PC-9 (cell line): ENCODE results near the gene WDR37. TPM values are rescaled to one million over a fixed set of nuclear protein-coding genes. Genes with fewer than 3 reads are reported as not detected.

Experiments used
- BruUV-seq: library from RNA; stranded (reverse); fragments of 400-500 nt; replicated peaks from 2 replicates; lab custom pipeline; 2021; lab: Mats Ljungman, UMichigan
- CTCF ChIA-PET: fragments of 300-600 bp; sonication (Branson Sonifier 250); formaldehyde crosslinking; loops from one replicate; lab custom pipeline; 2022; ENCODE audit warnings: antibody characterized with exemption; lab: Charles Lee
- POLR2A ChIA-PET: fragments of 300-600 bp; sonication (Branson Sonifier 250); formaldehyde crosslinking; loops from one replicate; lab custom pipeline; 2022; ENCODE audit warnings: antibody characterized with exemption; ENCODE audit not compliant: unreplicated experiment; lab: Charles Lee
- DNase-seq, 2 experiments: peaks; one replicate each; pipeline versions ENCODE4 v3.0.0 to v3.0.0-alpha.2; 2015 to 2022; ENCODE audit warnings: mixed read lengths in 1 of 2
- H2AFZ ChIP-seq: fragments of 200-600 bp; sonication (generic); 2 replicates; pipeline ENCODE4 v1.8.1; 2017; ENCODE audit warnings: antibody characterized with exemption
- H3F3A ChIP-seq: fragments of 200-600 bp; sonication (generic); 2 replicates; pipeline ENCODE4 v1.8.1; 2017; ENCODE audit warnings: antibody characterized with exemption, mild to moderate bottlenecking, low read depth; ENCODE audit not compliant: insufficient read depth
- H3K27ac ChIP-seq: fragments of 200-600 bp; sonication (generic); 2 replicates; pipeline ENCODE4 v1.6.1; 2016; ENCODE audit warnings: mixed run types
- H3K27me3 ChIP-seq: fragments of 200-600 bp; sonication (generic); 2 replicates; pipeline ENCODE4 v1.6.1; 2016; ENCODE audit warnings: low read depth, mixed run types; ENCODE audit not compliant: insufficient read depth
- H3K36me3 ChIP-seq: fragments of 200-600 bp; sonication (generic); 2 replicates; pipeline ENCODE4 v1.6.1; 2016; ENCODE audit warnings: low read depth, mixed run types
- H3K4me1 ChIP-seq: fragments of 200-600 bp; sonication (generic); replicated peaks from 2 replicates; pipeline ENCODE4 v1.6.1; 2016; ENCODE audit warnings: mixed run types; ENCODE audit not compliant: insufficient read depth
- H3K4me2 ChIP-seq: fragments of 200-600 bp; sonication (generic); 2 replicates; pipeline ENCODE4 v1.6.1; 2017; ENCODE audit warnings: mixed run types
- H3K4me3 ChIP-seq: fragments of 200-600 bp; sonication (generic); 2 replicates; pipeline ENCODE4 v1.6.1; 2016; ENCODE audit warnings: mixed run types
- H3K79me2 ChIP-seq: fragments of 200-600 bp; sonication (generic); 2 replicates; pipeline ENCODE4 v1.6.1; 2017; ENCODE audit warnings: low read depth, mixed run types
- H3K9me2 ChIP-seq: fragments of 200-600 bp; sonication (generic); 2 replicates; pipeline ENCODE4 v1.8.1; 2017; ENCODE audit warnings: mild to moderate bottlenecking; ENCODE audit not compliant: insufficient read depth
- H3K9me3 ChIP-seq: fragments of 200-600 bp; sonication (generic); 2 replicates; pipeline ENCODE4 v1.8.1; 2016; ENCODE audit warnings: low read depth; ENCODE audit not compliant: insufficient read depth
- H4K20me1 ChIP-seq: fragments of 200-600 bp; sonication (generic); 2 replicates; pipeline ENCODE4 v1.8.1; 2017; ENCODE audit not compliant: insufficient read depth
- EZH2 ChIP-seq: fragments of 200-600 bp; sonication (generic); IDR thresholded peaks from 2 replicates; pipeline ENCODE4 v1.8.0; 2017; ENCODE audit warnings: antibody characterized with exemption, low read depth
- intact Hi-C: fragments of 100-400 bp; cut with micrococcal nuclease; formaldehyde crosslinking; loops from one replicate; pipeline ENCODE4 v1.10.0; 2022; ENCODE audit not compliant: unreplicated experiment
- total RNA-seq: library from RNA; stranded (reverse); gene quantifications from 2 replicates; pipeline ENCODE4 v1.2.3, GENCODE V29; 2021
- TF ChIP-seq, protein P1 (sequence below): fragments of 200-600 bp; sonication (generic); conservative IDR thresholded peaks from 2 replicates; pipeline ENCODE4 v1.6.1; 2017; ENCODE audit warnings: mixed run types, antibody characterized with exemption, mild to moderate bottlenecking, moderate library complexity

Gene WDR37
- total RNA-seq, 1 experiment from 2014 or later, result 12.3 TPM

DNA sequence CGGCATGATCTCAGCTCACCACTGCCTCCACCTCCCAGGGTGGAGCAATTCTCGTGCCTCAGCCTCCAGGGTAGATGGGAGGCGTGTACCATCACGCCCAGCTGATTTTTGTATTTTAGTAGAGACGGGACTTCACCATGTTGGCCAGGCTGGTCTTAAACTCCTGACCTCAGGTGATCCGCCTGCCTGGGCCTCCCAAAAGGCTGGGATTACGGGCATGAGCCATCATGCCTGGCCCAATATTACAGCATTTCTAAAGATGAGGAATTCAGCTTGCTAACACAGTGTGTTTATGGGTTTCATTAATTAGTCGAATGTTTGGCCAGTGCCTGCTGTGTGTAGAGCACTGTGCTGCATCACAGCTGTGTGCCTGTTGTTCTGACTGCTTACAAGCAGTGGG, 3.7 kb downstream of the WDR37 start:
- intact Hi-C loops, result no loop called here
- Histone ChIP-seq H3K4me3 (no peak overlapping the region), H3K27ac (no peak overlapping the region), H3K9me2 (no peaks in the 10 kb centered on the region), H3K36me3 (no peaks in the 10 kb centered on the region), H3K4me1 (peaks cover 13% of the 10 kb centered on the region), H3K79me2 (peaks cover 57% of the 10 kb centered on the region), H3K9me3 (no peaks in the 10 kb centered on the region), H3K4me2 (no peak overlapping the region), H3K27me3 (no peaks in the 10 kb centered on the region), H4K20me1 (0 out of 2 replicates have a peak, but pooled peaks cover 6% of the 10 kb centered on the region), H3F3A (peaks cover 11% of the 10 kb centered on the region; the same call in 1 of the 2 replicates), H2AFZ (no peak overlapping the region)
- no TSS peak for BruUV-seq
- CTCF ChIA-PET, result no interaction called here
- TF ChIP-seq, protein P1, sequence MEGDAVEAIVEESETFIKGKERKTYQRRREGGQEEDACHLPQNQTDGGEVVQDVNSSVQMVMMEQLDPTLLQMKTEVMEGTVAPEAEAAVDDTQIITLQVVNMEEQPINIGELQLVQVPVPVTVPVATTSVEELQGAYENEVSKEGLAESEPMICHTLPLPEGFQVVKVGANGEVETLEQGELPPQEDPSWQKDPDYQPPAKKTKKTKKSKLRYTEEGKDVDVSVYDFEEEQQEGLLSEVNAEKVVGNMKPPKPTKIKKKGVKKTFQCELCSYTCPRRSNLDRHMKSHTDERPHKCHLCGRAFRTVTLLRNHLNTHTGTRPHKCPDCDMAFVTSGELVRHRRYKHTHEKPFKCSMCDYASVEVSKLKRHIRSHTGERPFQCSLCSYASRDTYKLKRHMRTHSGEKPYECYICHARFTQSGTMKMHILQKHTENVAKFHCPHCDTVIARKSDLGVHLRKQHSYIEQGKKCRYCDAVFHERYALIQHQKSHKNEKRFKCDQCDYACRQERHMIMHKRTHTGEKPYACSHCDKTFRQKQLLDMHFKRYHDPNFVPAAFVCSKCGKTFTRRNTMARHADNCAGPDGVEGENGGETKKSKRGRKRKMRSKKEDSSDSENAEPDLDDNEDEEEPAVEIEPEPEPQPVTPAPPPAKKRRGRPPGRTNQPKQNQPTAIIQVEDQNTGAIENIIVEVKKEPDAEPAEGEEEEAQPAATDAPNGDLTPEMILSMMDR, result no peak
- TF ChIP-seq EZH2, result no peak
- DNase-seq, result no peak
- POLR2A ChIA-PET, result no interaction called here

DNA sequence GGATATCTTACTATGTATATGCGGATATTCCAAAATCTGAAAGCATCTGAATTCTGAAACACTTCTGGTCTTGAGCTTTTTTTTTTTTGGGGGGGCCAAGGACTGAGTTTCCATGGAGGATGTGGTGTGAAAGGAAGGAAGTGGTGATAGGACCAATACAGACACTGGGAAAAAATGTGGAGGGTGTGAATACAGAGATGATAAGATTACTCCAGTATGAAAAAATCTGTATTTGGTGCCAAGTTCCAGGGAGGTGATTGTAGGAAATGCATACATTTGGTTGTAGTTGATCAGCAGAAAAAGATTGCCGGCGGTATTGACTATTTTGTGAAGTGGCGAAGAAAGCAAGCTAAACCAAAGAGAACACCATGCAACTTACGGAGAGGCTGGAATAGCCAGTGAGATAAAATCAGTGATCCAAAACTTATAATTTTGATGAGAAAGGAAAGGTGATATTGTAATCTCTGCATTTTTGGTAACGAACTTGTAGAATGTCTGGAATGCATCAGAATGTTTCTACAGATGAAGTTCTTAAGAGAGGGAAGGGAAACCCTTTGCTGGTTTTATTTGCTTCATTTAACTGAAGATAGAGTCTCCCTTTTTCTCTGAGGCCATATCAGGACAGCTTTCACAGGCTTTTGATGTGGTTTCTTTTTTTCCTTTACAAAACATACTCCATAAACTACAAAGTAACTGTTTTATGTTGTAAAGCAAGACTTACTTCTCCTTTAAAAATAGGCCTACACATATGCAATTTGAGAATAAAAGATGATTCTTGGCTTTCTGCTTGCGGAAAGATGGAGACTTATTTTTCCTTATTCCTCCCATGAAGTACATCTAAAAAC, 6.0 kb downstream of the WDR37 start:
- H3K9me2 ChIP-seq, result no peaks in the 10 kb centered on the region
- DNase-seq, result no peak
- H3K4me3 ChIP-seq, result no peak overlapping the region
- H3K4me2 ChIP-seq, result no peak overlapping the region
- peaks cover 8% of the 10 kb centered on the region; the same call in 1 of the 2 replicates for H3K4me1 ChIP-seq
- H4K20me1 ChIP-seq, result 0 out of 2 replicates have a peak, but pooled peaks cover 6% of the 10 kb centered on the region
- TF ChIP-seq, protein P1, result no peak
- TF ChIP-seq EZH2, result no peak
- ChIA-PET CTCF (no interaction called here), POLR2A (no interaction called here)
- H3F3A ChIP-seq, result no peaks in the 10 kb centered on the region
- H3K27ac ChIP-seq, result no peak overlapping the region
- H3K36me3 ChIP-seq, result no peaks in the 10 kb centered on the region
- H2AFZ ChIP-seq, result no peak overlapping the region
- peaks cover 41% of the 10 kb centered on the region for H3K79me2 ChIP-seq
- no TSS peak for BruUV-seq
- no peaks in the 10 kb centered on the region for H3K27me3 ChIP-seq
- no peaks in the 10 kb centered on the region for H3K9me3 ChIP-seq
- intact Hi-C loops, result no loop called here

DNA sequence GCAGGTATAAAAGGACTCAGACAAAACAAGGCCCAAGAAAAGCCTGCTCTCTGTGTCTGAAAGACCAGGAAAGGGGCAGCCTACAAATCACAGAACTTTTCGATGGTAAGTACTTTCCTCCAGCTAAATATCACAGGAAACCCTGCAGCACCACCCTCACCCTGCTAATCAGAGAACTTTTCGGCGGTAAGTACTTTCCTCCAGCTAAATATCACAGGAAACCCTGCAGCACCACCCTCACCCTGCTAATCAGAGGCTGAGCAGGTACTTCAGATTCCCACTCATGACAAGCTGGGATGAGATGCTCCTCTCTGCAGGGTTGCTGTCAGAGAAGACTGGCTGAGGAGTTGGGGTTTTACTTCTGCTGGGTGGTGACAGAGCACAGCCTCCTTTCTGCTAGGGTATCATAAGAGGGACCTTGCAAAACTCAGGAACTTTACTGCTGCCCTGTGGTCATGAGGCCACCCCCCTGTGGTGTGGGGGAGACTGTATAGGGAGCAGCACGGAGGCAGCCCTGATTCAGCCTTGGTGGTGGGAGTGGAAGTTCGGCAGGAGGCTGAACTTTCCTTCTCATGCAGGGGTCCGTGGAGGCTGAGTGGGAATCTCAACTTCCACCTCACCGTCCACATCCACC, 7.2 kb downstream of the WDR37 start:
- Histone ChIP-seq H3K27ac (no peak overlapping the region), H3K4me1 (no peaks in the 10 kb centered on the region), H3F3A (no peaks in the 10 kb centered on the region), H3K9me2 (no peaks in the 10 kb centered on the region), H3K36me3 (no peaks in the 10 kb centered on the region), H3K27me3 (no peaks in the 10 kb centered on the region), H3K9me3 (no peaks in the 10 kb centered on the region), H2AFZ (no peak overlapping the region), H3K79me2 (peaks cover 29% of the 10 kb centered on the region), H4K20me1 (no peaks in the 10 kb centered on the region), H3K4me2 (no peak overlapping the region), H3K4me3 (no peak overlapping the region)
- ChIA-PET CTCF (no interaction called here), POLR2A (no interaction called here)
- intact Hi-C loops, result no loop called here
- BruUV-seq, result no TSS peak
- TF ChIP-seq EZH2, result no peak
- no peak for DNase-seq
